Testis (tissue), 2 donors: ENCODE results near the gene WDR27.

ENCODE experiments used
- CTCF ChIP-seq, 3 experiments: fragments of 450-650 bp in 2 of 3; fragments of 200-600 bp in 1 of 3; sonication (generic) in 1 of 3; IDR thresholded peaks; one replicate each; pipeline ENCODE4 v1.5.1; 2016 to 2019; ENCODE audit warnings: antibody characterized with exemption in 3 of 3, mild to moderate bottlenecking in 2 of 3, moderate library complexity in 1 of 3
- POLR2A ChIP-seq: fragments of 450-650 bp; IDR thresholded peaks from one replicate; pipeline ENCODE4 v1.6.1; 2017; ENCODE audit warnings: antibody characterized with exemption, mild to moderate bottlenecking, moderate library complexity

- no peak for TF ChIP-seq CTCF (IDR thresholded peaks at IDR 0.05)
- no peak for TF ChIP-seq POLR2A
Measured at GRCh38 chr6:169571123-169571962, 130.5 kb downstream of the WDR27 start.
